ENCODE results near the gene UBE4B.
"Not testable (repeated sequence)": the region's sequence is repeated elsewhere in the genome, so short reads cannot be mapped to it uniquely, and the experiment has no call there.

UBE4B gene

GRCh38 chr1:10071640-10072039 lies 38.9 kb downstream of the UBE4B start:
- H3K36me3 Mint-ChIP-seq: peaks cover 4% of the 10 kb centered on the region
- H3K4me3 Mint-ChIP-seq: no peak overlapping the region
- no peaks in the 10 kb centered on the region for H3K27me3 Mint-ChIP-seq
- CTCF ChIA-PET: no interaction called here
- H3K27ac Mint-ChIP-seq: no peak overlapping the region
- H3K9me3 Mint-ChIP-seq: no peaks in the 10 kb centered on the region
- peaks cover 16% of the 10 kb centered on the region for H3K4me1 Mint-ChIP-seq
- DNase-seq: no peak

- H3K4me1 Mint-ChIP-seq: peaks cover 16% of the 10 kb centered on the region
- H3K9me3 Mint-ChIP-seq, H3K4me3 Mint-ChIP-seq, DNase-seq, H3K36me3 Mint-ChIP-seq, CTCF ChIA-PET, H3K27ac Mint-ChIP-seq, H3K27me3 Mint-ChIP-seq: not testable (repeated sequence)
Measured at GRCh38 chr1:10073371-10073770, 40.6 kb downstream of the UBE4B start.

GRCh38 chr1:10074059-10074851 lies 41.5 kb downstream of the UBE4B start:
- H3K4me1 Mint-ChIP-seq: peaks cover 16% of the 10 kb centered on the region
- H3K36me3 Mint-ChIP-seq: peaks cover 6% of the 10 kb centered on the region
- no peaks in the 10 kb centered on the region for H3K27me3 Mint-ChIP-seq
- CTCF ChIA-PET: no interaction called here
- no peak overlapping the region for H3K4me3 Mint-ChIP-seq
- no peak overlapping the region for H3K27ac Mint-ChIP-seq
- DNase-seq: peak; percentile 52
- no peaks in the 10 kb centered on the region for H3K9me3 Mint-ChIP-seq

- peaks cover 16% of the 10 kb centered on the region for H3K4me1 Mint-ChIP-seq
- H3K9me3 Mint-ChIP-seq: no peaks in the 10 kb centered on the region
- CTCF ChIA-PET: no interaction called here
- no peak for DNase-seq
- H3K36me3 Mint-ChIP-seq: peaks cover 9% of the 10 kb centered on the region
- H3K27ac Mint-ChIP-seq: no peak overlapping the region
- no peaks in the 10 kb centered on the region for H3K27me3 Mint-ChIP-seq
- no peak overlapping the region for H3K4me3 Mint-ChIP-seq
Measured at GRCh38 chr1:10074852-10075730, 42.3 kb downstream of the UBE4B start.

GRCh38 chr1:10075732-10076131 lies 43.0 kb downstream of the UBE4B start:
- Mint-ChIP-seq H3K4me3 (no peak overlapping the region), H3K36me3 (peaks cover 16% of the 10 kb centered on the region), H3K9me3 (no peaks in the 10 kb centered on the region)

GRCh38 chr1:10078494-10078893 lies 45.7 kb downstream of the UBE4B start:
- Mint-ChIP-seq H3K9me3 (no peaks in the 10 kb centered on the region), H3K36me3 (peaks cover 16% of the 10 kb centered on the region), H3K4me1 (peaks cover 16% of the 10 kb centered on the region), H3K27me3 (no peaks in the 10 kb centered on the region), H3K4me3 (no peak overlapping the region), H3K27ac (no peak overlapping the region)
- CTCF ChIA-PET: no interaction called here
- DNase-seq: no peak

More at GRCh38 chr1:10075732-10076131, 43.0 kb downstream of the UBE4B start:
- Mint-ChIP-seq H3K27me3 (no peaks in the 10 kb centered on the region), H3K4me1 (peaks cover 16% of the 10 kb centered on the region), H3K27ac (no peak overlapping the region)
- CTCF ChIA-PET: no interaction called here
- DNase-seq: no peak

- Mint-ChIP-seq H3K27me3 (no peaks in the 10 kb centered on the region), H3K27ac (no peak overlapping the region), H3K4me3 (no peak overlapping the region), H3K36me3 (peaks cover 12% of the 10 kb centered on the region), H3K9me3 (no peaks in the 10 kb centered on the region), H3K4me1 (peaks cover 2% of the 10 kb centered on the region)
- no peak for DNase-seq
- CTCF ChIA-PET: no interaction called here
Measured at GRCh38 chr1:10080523-10080922, 47.8 kb downstream of the UBE4B start.

GRCh38 chr1:10082785-10083479 lies 50.2 kb downstream of the UBE4B start:
- Mint-ChIP-seq H3K4me3 (no peak overlapping the region), H3K36me3 (peaks cover 10% of the 10 kb centered on the region), H3K27ac (no peak overlapping the region), H3K27me3 (no peaks in the 10 kb centered on the region), H3K9me3 (no peaks in the 10 kb centered on the region), H3K4me1 (no peaks in the 10 kb centered on the region)
- no peak for DNase-seq
- CTCF ChIA-PET: no interaction called here

- no peaks in the 10 kb centered on the region for H3K4me1 Mint-ChIP-seq
- no peak overlapping the region for H3K4me3 Mint-ChIP-seq
- no peaks in the 10 kb centered on the region for H3K9me3 Mint-ChIP-seq
- peaks cover 10% of the 10 kb centered on the region for H3K36me3 Mint-ChIP-seq
- DNase-seq: no peak
- no peak overlapping the region for H3K27ac Mint-ChIP-seq
- H3K27me3 Mint-ChIP-seq: no peaks in the 10 kb centered on the region
- CTCF ChIA-PET: no interaction called here
Measured at GRCh38 chr1:10084045-10084444, 51.3 kb downstream of the UBE4B start.

- Mint-ChIP-seq H3K4me1 (no peaks in the 10 kb centered on the region), H3K4me3 (no peak overlapping the region), H3K27me3 (no peaks in the 10 kb centered on the region), H3K36me3 (peaks cover 7% of the 10 kb centered on the region), H3K9me3 (no peaks in the 10 kb centered on the region), H3K27ac (no peak overlapping the region)
- DNase-seq: no peak
- CTCF ChIA-PET: no interaction called here
Measured at GRCh38 chr1:10085076-10085475, 52.3 kb downstream of the UBE4B start.

- CTCF ChIA-PET: no interaction called here
- Mint-ChIP-seq H3K9me3 (no peaks in the 10 kb centered on the region), H3K4me1 (no peaks in the 10 kb centered on the region), H3K27ac (no peak overlapping the region), H3K36me3 (no peaks in the 10 kb centered on the region), H3K4me3 (no peak overlapping the region), H3K27me3 (no peaks in the 10 kb centered on the region)
- no peak for DNase-seq
Measured at GRCh38 chr1:10087210-10087609, 54.5 kb downstream of the UBE4B start.

- H3K36me3 Mint-ChIP-seq: peaks cover 33% of the 10 kb centered on the region
- H3K27me3 Mint-ChIP-seq: no peaks in the 10 kb centered on the region
- no peaks in the 10 kb centered on the region for H3K4me1 Mint-ChIP-seq
- H3K9me3 Mint-ChIP-seq: no peaks in the 10 kb centered on the region
- H3K27ac Mint-ChIP-seq: no peak overlapping the region
- no peak overlapping the region for H3K4me3 Mint-ChIP-seq
- CTCF ChIA-PET: no interaction called here
- DNase-seq: no peak
Measured at GRCh38 chr1:10101929-10102328, 69.2 kb downstream of the UBE4B start.

- no peak overlapping the region for H3K27ac Mint-ChIP-seq
- H3K27me3 Mint-ChIP-seq: no peaks in the 10 kb centered on the region
- no peaks in the 10 kb centered on the region for H3K9me3 Mint-ChIP-seq
- no peak for DNase-seq
- peaks cover 35% of the 10 kb centered on the region for H3K36me3 Mint-ChIP-seq
- H3K4me3 Mint-ChIP-seq: no peak overlapping the region
- no peaks in the 10 kb centered on the region for H3K4me1 Mint-ChIP-seq
- CTCF ChIA-PET: no interaction called here
Measured at GRCh38 chr1:10103193-10103592, 70.4 kb downstream of the UBE4B start.

- Mint-ChIP-seq H3K27ac (no peak overlapping the region), H3K4me1 (no peaks in the 10 kb centered on the region), H3K36me3 (peaks cover 32% of the 10 kb centered on the region), H3K27me3 (no peaks in the 10 kb centered on the region), H3K4me3 (no peak overlapping the region), H3K9me3 (no peaks in the 10 kb centered on the region)
- no peak for DNase-seq
- CTCF ChIA-PET: no interaction called here
Measured at GRCh38 chr1:10104834-10105233, 72.1 kb downstream of the UBE4B start.
